Ascending aorta (tissue), 2 donors: ENCODE results near the gene PARG. TPM values are rescaled to one million over a fixed set of nuclear protein-coding genes. Genes with fewer than 3 reads are reported as not detected.

Experiments
- DNase-seq, 2 donors: peaks; one replicate each; pipeline ENCODE4 v3.0.0-alpha.2; 2019; ENCODE audit warnings: low spot score in 2 of 2
- H3K27ac ChIP-seq, 2 donors: fragments of 200-600 bp; sonication (generic); one replicate each; pipeline ENCODE4 v1.5.1; 2016 to 2017; ENCODE audit warnings: mild to moderate bottlenecking in 1 of 2
- H3K27me3 ChIP-seq: fragments of 200-600 bp; sonication (generic); one replicate; pipeline ENCODE4 v1.5.1; 2017
- H3K36me3 ChIP-seq, 2 donors: fragments of 200-600 bp; sonication (generic); one replicate each; pipeline ENCODE4 v1.5.1; 2016
- H3K4me1 ChIP-seq, 2 donors: fragments of 200-600 bp; sonication (generic); one replicate each; pipeline ENCODE4 v1.5.1; 2016 to 2017; ENCODE audit warnings: mild to moderate bottlenecking in 1 of 2
- H3K4me3 ChIP-seq, 2 donors: fragments of 200-600 bp; sonication (generic); one replicate each; pipeline ENCODE4 v1.5.1; 2016 to 2017; ENCODE audit warnings: mild to moderate bottlenecking in 1 of 2
- H3K9me3 ChIP-seq, 2 donors: fragments of 200-600 bp; sonication (generic); one replicate each; pipeline ENCODE4 v1.5.1; 2016
- intact Hi-C: fragments of 100-400 bp; cut with DNase I; formaldehyde crosslinking; loops from one replicate; pipeline ENCODE4 v1.15.1; 2023
- total RNA-seq: library from RNA; depleted of rRNA; stranded (reverse); fragments of >200 nt; gene quantifications from one replicate; pipeline ENCODE4 v1.1.0, GENCODE V29; 2016
- TF ChIP-seq, protein P1 (sequence below), 3 experiments: fragments of 200-600 bp in 2 of 3; fragments of 450-650 bp in 1 of 3; sonication (generic) in 2 of 3; IDR thresholded peaks; one replicate each; pipeline ENCODE4 v1.5.1; 2016 to 2019; ENCODE audit warnings: antibody characterized with exemption in 3 of 3, mild to moderate bottlenecking in 1 of 3, moderate library complexity in 1 of 3

PARG gene
- total RNA-seq, 1 donor from 2014 or later, result 1.9 TPM

DNA sequence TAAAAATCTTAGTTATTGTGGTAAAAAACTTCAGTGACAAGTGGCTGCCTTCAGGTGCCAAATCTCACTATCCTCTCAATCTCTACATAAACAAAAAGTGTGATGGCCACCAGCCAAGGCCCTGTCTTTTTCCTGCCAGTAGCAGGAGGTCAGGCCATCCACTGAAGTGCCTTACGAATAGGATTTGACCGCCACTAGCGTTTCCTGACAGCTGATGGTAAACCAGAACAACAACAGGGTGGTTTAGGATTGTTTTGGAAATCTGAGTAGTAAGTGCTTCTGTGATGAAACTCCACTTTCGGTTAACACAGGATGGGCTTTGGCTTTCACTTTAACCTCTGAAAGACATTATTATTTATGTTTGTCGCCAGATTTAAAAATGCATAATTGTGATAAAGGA lies 124.0 kb downstream of the PARG start:
- intact Hi-C loops, result no loop called here
- no peak for DNase-seq
- no peak overlapping the region for H3K4me3 ChIP-seq
- no peaks in the 10 kb centered on the region for H3K9me3 ChIP-seq
- no peak overlapping the region for H3K27ac ChIP-seq
- TF ChIP-seq, protein P1, sequence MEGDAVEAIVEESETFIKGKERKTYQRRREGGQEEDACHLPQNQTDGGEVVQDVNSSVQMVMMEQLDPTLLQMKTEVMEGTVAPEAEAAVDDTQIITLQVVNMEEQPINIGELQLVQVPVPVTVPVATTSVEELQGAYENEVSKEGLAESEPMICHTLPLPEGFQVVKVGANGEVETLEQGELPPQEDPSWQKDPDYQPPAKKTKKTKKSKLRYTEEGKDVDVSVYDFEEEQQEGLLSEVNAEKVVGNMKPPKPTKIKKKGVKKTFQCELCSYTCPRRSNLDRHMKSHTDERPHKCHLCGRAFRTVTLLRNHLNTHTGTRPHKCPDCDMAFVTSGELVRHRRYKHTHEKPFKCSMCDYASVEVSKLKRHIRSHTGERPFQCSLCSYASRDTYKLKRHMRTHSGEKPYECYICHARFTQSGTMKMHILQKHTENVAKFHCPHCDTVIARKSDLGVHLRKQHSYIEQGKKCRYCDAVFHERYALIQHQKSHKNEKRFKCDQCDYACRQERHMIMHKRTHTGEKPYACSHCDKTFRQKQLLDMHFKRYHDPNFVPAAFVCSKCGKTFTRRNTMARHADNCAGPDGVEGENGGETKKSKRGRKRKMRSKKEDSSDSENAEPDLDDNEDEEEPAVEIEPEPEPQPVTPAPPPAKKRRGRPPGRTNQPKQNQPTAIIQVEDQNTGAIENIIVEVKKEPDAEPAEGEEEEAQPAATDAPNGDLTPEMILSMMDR (IDR thresholded peaks at IDR 0.05), result no peak
- no peaks in the 10 kb centered on the region for H3K4me1 ChIP-seq
- no peaks in the 10 kb centered on the region for H3K27me3 ChIP-seq
- peaks cover 32 to 41% of the 10 kb centered on the region in 2 donors for H3K36me3 ChIP-seq

DNA sequence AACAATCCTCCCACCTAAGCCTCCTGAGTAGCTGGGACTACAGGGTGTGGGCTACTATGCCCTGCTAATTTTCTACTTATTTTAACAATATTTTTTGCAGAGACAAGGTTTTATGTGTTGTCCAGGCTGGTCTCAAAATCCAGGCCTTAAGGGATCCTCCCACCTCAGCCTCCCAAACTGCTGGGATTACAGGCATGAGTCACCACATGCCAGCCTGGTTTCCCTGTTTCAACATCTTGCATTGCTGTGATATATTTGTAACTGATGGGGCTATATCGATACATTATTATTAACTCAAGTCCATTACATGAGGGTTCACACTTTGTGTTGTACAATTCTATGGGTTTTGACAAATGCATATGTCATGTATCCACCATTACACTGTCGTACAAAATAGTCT lies 137.8 kb downstream of the PARG start:
- Histone ChIP-seq H3K27ac (no peak overlapping the region), H3K9me3 (no peaks in the 10 kb centered on the region), H3K4me1 (no peaks in the 10 kb centered on the region), H3K4me3 (no peak overlapping the region), H3K36me3 (no peaks in the 10 kb centered on the region), H3K27me3 (no peaks in the 10 kb centered on the region)
- intact Hi-C loops, result no loop called here
- TF ChIP-seq, protein P1 (IDR thresholded peaks at IDR 0.05), result no peak
- DNase-seq, result no peak

DNA sequence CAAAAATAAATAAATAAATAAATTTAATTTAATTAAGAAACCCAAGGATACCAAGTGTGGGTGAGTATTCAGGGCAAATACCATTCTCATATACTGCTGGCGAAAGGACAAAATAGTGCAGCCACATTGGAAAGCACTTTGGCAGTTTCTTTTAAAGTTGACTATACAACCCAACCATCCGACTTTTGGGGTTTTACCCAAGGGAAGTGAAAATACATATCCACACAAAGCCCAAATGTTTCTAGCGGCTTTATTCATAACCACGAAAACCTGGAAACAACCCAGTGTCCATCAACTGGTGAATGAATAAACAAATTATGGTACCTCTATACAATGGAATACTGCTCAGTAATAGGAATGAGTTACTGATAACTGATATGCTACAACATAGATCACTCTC lies 143.6 kb downstream of the PARG start:
- Histone ChIP-seq H3K27me3 (no peaks in the 10 kb centered on the region), H3K27ac (no peak overlapping the region), H3K36me3 (no peaks in the 10 kb centered on the region), H3K9me3 (no peaks in the 10 kb centered on the region), H3K4me1 (no peaks in the 10 kb centered on the region), H3K4me3 (no peak overlapping the region)
- intact Hi-C loops, result no loop called here
- no peak for DNase-seq
- TF ChIP-seq, protein P1 (IDR thresholded peaks at IDR 0.05), result no peak

DNA sequence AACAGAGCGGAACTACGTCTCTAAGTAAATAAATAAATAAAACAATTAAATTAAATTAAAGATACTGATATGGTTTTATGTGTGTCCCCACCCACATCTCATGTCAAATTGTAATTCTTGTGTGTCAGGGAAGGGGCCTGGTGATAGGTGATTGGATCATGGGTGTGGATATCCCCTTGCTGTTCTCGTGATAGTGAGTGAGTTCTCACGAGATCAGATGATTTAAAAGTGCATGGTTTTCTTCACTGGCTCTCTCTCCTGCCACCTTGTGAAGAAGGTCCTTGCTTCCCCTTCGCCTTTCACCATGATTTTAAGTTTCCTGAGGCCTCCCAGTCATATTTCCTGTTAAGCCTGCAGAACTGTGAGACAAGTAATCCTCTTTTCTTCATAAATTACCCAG lies 150.7 kb downstream of the PARG start:
- Histone ChIP-seq H3K4me3 (no peak overlapping the region), H3K27ac (no peak overlapping the region), H3K36me3 (no peaks in the 10 kb centered on the region), H3K27me3 (no peaks in the 10 kb centered on the region), H3K4me1 (no peaks in the 10 kb centered on the region), H3K9me3 (no peaks in the 10 kb centered on the region)
- intact Hi-C loops, result no loop called here
- DNase-seq, result no peak
- TF ChIP-seq, protein P1 (IDR thresholded peaks at IDR 0.05), result no peak

DNA sequence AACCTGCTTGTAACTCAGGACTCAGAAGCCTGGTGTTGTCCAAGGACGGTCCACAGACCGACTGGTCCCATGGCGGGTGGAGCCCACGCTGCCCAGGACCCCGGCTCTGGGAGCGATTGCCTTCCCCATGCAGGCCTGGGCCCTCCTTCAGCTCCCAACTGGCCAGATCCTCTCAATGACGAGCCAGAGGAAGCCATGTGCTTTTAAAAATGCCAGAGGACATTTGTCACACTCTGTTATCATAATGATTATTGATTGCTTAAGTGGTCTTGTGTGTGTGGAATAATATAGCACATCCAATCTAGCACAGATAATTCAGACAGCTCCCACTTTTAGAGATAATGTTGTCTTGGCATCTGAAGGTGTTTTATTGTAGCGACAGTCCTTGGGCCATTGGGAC lies 157.1 kb downstream of the PARG start:
- TF ChIP-seq, protein P1 (IDR thresholded peaks at IDR 0.05), result no peak
- no peak overlapping the region for H3K27ac ChIP-seq
- H3K4me3 ChIP-seq, result no peak overlapping the region
- intact Hi-C loops, result no loop called here
- DNase-seq, result no peak
- no peaks in the 10 kb centered on the region for H3K36me3 ChIP-seq
- no peaks in the 10 kb centered on the region for H3K9me3 ChIP-seq
- no peaks in the 10 kb centered on the region for H3K4me1 ChIP-seq
- H3K27me3 ChIP-seq, result no peaks in the 10 kb centered on the region

DNA sequence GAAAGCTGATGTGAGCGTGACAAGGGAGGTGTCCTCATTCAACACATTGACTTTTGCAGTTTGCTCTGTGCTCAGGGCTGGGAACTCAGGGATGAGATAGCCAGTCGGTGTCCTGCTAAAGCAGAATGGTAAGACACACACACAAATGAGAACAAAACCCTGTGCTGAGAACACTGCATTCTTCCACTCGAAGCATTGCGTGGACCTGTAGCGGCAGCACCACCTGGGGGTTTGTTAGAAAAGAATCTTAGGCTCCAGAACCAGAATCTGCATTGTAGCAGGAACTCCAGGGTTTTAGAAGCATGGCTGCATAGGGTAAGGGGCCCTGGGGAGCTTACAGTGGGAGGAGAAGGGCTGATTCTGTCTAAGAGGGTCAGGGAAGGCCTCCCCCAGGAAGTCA lies 158.2 kb downstream of the PARG start:
- no peaks in the 10 kb centered on the region for H3K27me3 ChIP-seq
- TF ChIP-seq, protein P1 (IDR thresholded peaks at IDR 0.05), result no peak
- intact Hi-C loops, result no loop called here
- no peak overlapping the region for H3K4me3 ChIP-seq
- H3K9me3 ChIP-seq, result no peaks in the 10 kb centered on the region
- no peaks in the 10 kb centered on the region for H3K4me1 ChIP-seq
- H3K27ac ChIP-seq, result no peak overlapping the region
- no peaks in the 10 kb centered on the region for H3K36me3 ChIP-seq
- DNase-seq, result no peak
